Measurements from ENCODE around the gene NBEAL2.

GRCh38 chr3:46935989-46936558 lies 43.4 kb upstream of the NBEAL2 start:
- TF ChIP-seq CTCF (IDR thresholded peaks at IDR 0.05; ENCODE audit: insufficient read depth, low read depth, low read length) (no peak), EZH2 (IDR thresholded peaks at IDR 0.05; ENCODE audit: insufficient read depth, low read length) (no peak)

Measured in astrocyte (in vitro differentiated cells and primary cell).